ENCODE data around the gene CCDC77.

Gene CCDC77

DNA sequence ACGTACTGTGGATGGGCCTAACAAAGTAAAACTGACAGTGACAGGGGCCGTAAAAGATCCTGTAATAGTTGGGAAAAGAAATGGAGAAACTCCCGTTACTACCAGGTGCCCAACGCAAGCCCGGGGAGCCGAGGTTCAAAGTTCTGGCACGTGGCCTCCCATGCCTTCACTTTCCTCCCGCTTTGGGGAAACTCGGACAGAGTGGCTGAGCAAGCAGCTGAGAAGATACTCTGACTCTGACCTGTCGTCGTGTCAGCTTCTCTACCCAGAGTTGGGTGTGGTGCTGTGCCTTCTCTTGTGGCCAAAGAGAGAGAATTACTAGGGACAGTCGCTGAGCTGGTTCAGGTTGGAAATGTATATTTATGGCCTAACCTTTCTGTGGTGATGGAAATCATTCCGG, 60.0 kb downstream of the CCDC77 start:
- H3K36me3 ChIP-seq (ENCODE audit: insufficient read depth, low read length), result no peaks in the 10 kb centered on the region
- no peak overlapping the region for H3K4me2 ChIP-seq (ENCODE audit: low read length)
- H4K20me1 ChIP-seq (ENCODE audit: insufficient read depth, low read length), result no peaks in the 10 kb centered on the region
- no peak overlapping the region for H2AFZ ChIP-seq (ENCODE audit: low read length)
- H3K4me1 ChIP-seq (ENCODE audit: insufficient read depth, low read length, severe bottlenecking), result peaks cover 14% of the 10 kb centered on the region
- H3K4me3 ChIP-seq (ENCODE audit: low read depth, low read length, poor library complexity, severe bottlenecking), result no peak overlapping the region
- peaks cover 26% of the 10 kb centered on the region for H3K27me3 ChIP-seq (ENCODE audit: insufficient read depth, low read length)
- H3K27ac ChIP-seq (ENCODE audit: low read depth, low read length, poor library complexity, severe bottlenecking), result no peak overlapping the region
- H3K9ac ChIP-seq (ENCODE audit: low read length), result no peak overlapping the region
- H3K79me2 ChIP-seq (ENCODE audit: insufficient read depth, low read length), result no peaks in the 10 kb centered on the region
- no peaks in the 10 kb centered on the region for H3K9me2 ChIP-seq (ENCODE audit: low read depth, low read length)
- TF ChIP-seq CTCF (IDR thresholded peaks at IDR 0.05; ENCODE audit: low read length) (no peak), EZH2 (IDR thresholded peaks at IDR 0.05; ENCODE audit: borderline replicate concordance, low read length) (no peak)
- no peaks in the 10 kb centered on the region; the same call in 1 of the 2 replicates for H3F3A ChIP-seq (ENCODE audit: insufficient read depth, low read length)
- no peaks in the 10 kb centered on the region for H3K9me3 ChIP-seq (ENCODE audit: low read length)

DNA sequence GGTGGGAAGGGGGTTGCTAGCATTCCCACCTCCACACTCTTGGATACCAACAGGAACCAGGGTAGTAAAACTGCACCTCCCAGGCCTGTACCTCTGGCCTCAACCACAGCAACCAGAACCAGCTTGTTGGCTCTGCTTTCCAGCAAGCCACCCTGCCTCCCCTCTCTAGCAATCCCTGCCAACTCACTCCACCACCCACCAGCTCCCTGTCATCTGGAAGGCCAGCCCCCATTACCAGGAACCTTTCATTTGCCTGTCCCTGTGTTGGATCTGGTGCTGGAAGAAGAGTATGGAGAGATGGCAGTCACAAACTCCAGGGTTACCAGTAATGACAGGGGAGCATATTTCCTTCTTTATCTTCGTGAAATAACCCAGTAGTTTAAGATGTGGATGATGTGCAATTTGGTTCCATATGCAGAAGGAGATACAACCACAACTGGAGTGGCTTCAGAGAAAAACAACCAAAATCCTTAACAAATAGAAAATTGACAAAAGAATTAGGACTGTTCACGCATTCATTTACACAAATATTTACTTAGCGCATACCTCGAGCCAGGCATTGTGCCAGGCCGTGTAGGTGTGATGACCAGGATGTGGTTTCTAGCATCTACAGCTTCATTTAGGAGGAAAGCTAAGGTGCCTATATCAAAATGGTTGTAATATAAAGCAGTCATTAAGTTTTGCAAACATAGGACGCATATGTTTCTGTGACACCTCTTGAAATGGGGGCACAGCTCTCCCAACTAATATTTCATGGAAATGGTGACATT, 61.7 kb downstream of the CCDC77 start:
- no peak overlapping the region for H3K27ac ChIP-seq (ENCODE audit: low read depth, low read length, poor library complexity, severe bottlenecking)
- no peak for TF ChIP-seq CTCF (IDR thresholded peaks at IDR 0.05; ENCODE audit: low read length)
- TF ChIP-seq EZH2 (IDR thresholded peaks at IDR 0.05; ENCODE audit: borderline replicate concordance, low read length), result no peak
- no peaks in the 10 kb centered on the region for H3F3A ChIP-seq (ENCODE audit: insufficient read depth, low read length)
- no peaks in the 10 kb centered on the region for H4K20me1 ChIP-seq (ENCODE audit: insufficient read depth, low read length)
- no peak overlapping the region for H3K9ac ChIP-seq (ENCODE audit: low read length)
- H3K9me3 ChIP-seq (ENCODE audit: low read length), result no peaks in the 10 kb centered on the region
- peaks cover 25% of the 10 kb centered on the region for H3K27me3 ChIP-seq (ENCODE audit: insufficient read depth, low read length)
- H3K4me1 ChIP-seq (ENCODE audit: insufficient read depth, low read length, severe bottlenecking), result peaks cover 14% of the 10 kb centered on the region
- H3K9me2 ChIP-seq (ENCODE audit: low read depth, low read length), result no peaks in the 10 kb centered on the region
- H3K79me2 ChIP-seq (ENCODE audit: insufficient read depth, low read length), result no peaks in the 10 kb centered on the region
- H2AFZ ChIP-seq (ENCODE audit: low read length), result no peak overlapping the region
- H3K36me3 ChIP-seq (ENCODE audit: insufficient read depth, low read length), result no peaks in the 10 kb centered on the region
- no peak overlapping the region for H3K4me3 ChIP-seq (ENCODE audit: low read depth, low read length, poor library complexity, severe bottlenecking)
- H3K4me2 ChIP-seq (ENCODE audit: low read length), result no peak overlapping the region

DNA sequence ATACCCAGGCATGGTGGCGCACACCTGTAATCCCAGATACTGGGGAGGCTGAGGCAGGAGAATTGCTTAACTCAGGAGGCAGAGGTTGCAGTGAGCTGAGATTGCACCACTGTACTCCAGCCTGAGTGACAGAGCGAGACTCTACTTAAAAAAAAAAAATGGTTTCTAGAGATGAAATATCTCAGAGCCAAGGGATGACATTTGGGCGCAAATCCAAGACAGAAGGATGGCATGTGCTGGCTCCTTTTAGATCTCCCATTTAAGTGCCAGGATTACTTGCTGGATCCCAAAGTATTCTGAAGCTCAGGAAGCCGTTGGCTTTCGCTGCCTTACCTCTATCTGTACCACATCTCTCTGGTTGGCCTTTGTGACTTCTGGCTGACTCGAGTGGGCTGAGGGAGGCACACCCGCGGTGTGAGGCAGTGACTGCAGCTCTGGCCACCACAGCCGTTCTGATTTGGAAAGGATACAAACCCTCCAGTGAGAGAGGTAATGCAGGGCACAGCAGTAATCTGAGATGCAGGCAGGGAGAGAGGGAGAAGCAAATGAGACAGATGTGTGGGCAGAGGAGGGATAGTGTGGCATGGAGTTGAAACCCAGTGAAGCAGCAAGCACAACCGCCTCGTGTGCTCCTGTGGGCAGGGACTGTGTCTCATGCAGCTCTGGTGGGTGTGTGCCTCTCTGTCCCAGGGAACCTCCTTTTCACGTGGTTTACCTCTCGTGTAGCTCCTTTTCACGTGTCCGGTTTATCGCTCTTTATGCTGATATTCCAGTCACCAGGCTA, 63.2 kb downstream of the CCDC77 start:
- no peak overlapping the region for H2AFZ ChIP-seq (ENCODE audit: low read length)
- H3F3A ChIP-seq (ENCODE audit: insufficient read depth, low read length), result no peaks in the 10 kb centered on the region

More for the DNA sequence above, 63.2 kb downstream of the CCDC77 start:
- H3K27me3 ChIP-seq (ENCODE audit: insufficient read depth, low read length), result peaks cover 16% of the 10 kb centered on the region
- no peak overlapping the region for H3K27ac ChIP-seq (ENCODE audit: low read depth, low read length, poor library complexity, severe bottlenecking)
- H3K79me2 ChIP-seq (ENCODE audit: insufficient read depth, low read length), result no peaks in the 10 kb centered on the region
- H3K4me3 ChIP-seq (ENCODE audit: low read depth, low read length, poor library complexity, severe bottlenecking), result no peak overlapping the region
- TF ChIP-seq EZH2 (IDR thresholded peaks at IDR 0.05; ENCODE audit: borderline replicate concordance, low read length), result no peak
- no peak for TF ChIP-seq CTCF (IDR thresholded peaks at IDR 0.05; ENCODE audit: low read length)
- no peak overlapping the region for H3K4me2 ChIP-seq (ENCODE audit: low read length)
- peaks cover 8% of the 10 kb centered on the region for H3K4me1 ChIP-seq (ENCODE audit: insufficient read depth, low read length, severe bottlenecking)
- no peaks in the 10 kb centered on the region for H4K20me1 ChIP-seq (ENCODE audit: insufficient read depth, low read length)
- H3K36me3 ChIP-seq (ENCODE audit: insufficient read depth, low read length), result no peaks in the 10 kb centered on the region
- no peaks in the 10 kb centered on the region for H3K9me2 ChIP-seq (ENCODE audit: low read depth, low read length)
- H3K9me3 ChIP-seq (ENCODE audit: low read length), result no peaks in the 10 kb centered on the region
- no peak overlapping the region for H3K9ac ChIP-seq (ENCODE audit: low read length)

Data from OCI-LY1 (cell line).